ENCODE measurements around the gene ROS1.

The ROS1 gene

GRCh38 chr6:117307655-117308054 lies 118.1 kb downstream of the ROS1 start:
- no peak for DNase-seq

GRCh38 chr6:117306227-117306790 lies 119.4 kb downstream of the ROS1 start:
- DNase-seq, result no peak

GRCh38 chr6:117304446-117304845 lies 121.3 kb downstream of the ROS1 start:
- no peak for DNase-seq

- DNase-seq, result no peak
Observed at GRCh38 chr6:117303323-117303722, 122.4 kb downstream of the ROS1 start.

GRCh38 chr6:117298941-117299340 lies 126.8 kb downstream of the ROS1 start:
- no peak for DNase-seq

GRCh38 chr6:117290173-117290846 lies 135.4 kb downstream of the ROS1 start:
- no peak for DNase-seq

GRCh38 chr6:117288083-117288715 lies 137.5 kb downstream of the ROS1 start:
- no peak for DNase-seq

GRCh38 chr6:117280922-117281321 lies 144.8 kb downstream of the ROS1 start:
- DNase-seq, result no peak

GRCh38 chr6:117276778-117277316 lies 148.9 kb downstream of the ROS1 start:
- DNase-seq, result no peak

GRCh38 chr6:117275711-117276110 lies 150.0 kb downstream of the ROS1 start:
- no peak for DNase-seq

GRCh38 chr6:117275205-117275604 lies 150.5 kb downstream of the ROS1 start:
- DNase-seq, result no peak

- DNase-seq, result no peak
Observed at GRCh38 chr6:117272891-117273290, 152.9 kb downstream of the ROS1 start.

GRCh38 chr6:117272032-117272866 lies 153.5 kb downstream of the ROS1 start:
- DNase-seq, result no peak

- no peak for DNase-seq
Observed at GRCh38 chr6:117270843-117271507, 154.8 kb downstream of the ROS1 start.

GRCh38 chr6:117270055-117270842 lies 155.5 kb downstream of the ROS1 start:
- no peak for DNase-seq

- no peak for DNase-seq
Observed at GRCh38 chr6:117269638-117270054, 156.1 kb downstream of the ROS1 start.

- no peak for DNase-seq
Observed at GRCh38 chr6:117268924-117269323, 156.8 kb downstream of the ROS1 start.

GRCh38 chr6:117267766-117268534 lies 157.8 kb downstream of the ROS1 start:
- no peak for DNase-seq

GRCh38 chr6:117267054-117267347 lies 158.7 kb downstream of the ROS1 start:
- no peak for DNase-seq

GRCh38 chr6:117266257-117267053 lies 159.3 kb downstream of the ROS1 start:
- DNase-seq, result no peak

Data from stimulated activated CD4-positive, alpha-beta T cell treated with anti-CD3 and anti-CD28 coated beads, Interleukin-4, amount 100 ng/mL, for 1 hour (primary cell).